ENCODE results near the gene GLCE.

Gene GLCE

DNA sequence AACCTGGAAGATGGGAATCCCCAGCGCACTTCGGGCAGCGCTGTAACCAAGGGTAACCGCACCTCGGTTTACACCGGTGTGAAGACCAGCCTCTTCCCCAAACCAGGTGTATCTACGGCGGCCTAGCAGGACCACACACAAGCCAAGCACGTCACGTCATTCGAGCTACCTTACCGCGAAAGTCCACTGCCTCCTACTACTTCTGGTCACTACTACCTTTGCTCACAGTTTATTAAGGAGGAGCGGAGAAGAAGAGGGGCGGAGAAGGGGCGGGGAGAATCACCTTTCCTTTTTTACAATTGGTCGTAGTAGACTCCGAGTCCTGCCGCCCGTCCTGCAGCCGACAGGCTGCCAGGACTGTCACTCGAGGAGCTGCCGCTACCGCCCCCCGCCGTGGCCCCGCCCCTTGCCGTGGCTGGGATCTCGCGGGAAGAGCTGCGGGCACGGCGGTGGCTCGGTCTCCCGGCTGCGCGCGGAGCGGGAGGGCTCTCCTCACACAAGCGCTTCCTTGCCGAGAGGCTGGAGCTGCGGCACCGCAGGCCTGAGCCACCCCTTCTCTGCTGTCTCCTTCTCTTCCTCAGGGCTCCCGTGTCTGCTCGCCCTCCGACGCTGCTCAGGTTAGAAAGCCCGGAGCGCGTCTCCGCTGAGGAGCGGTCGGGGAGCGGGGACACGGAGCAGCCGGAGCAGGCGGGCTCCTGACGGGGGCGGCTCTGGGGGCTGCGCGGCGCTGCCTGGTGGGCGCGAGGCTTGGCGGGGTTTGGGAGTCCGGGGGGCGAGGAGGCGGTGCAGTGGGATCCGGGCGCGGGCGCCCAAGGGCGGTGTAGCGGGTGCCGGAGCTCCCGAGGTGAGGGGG lies at the start of gene GLCE:
Gene GLCE, plus strand, starts transcription at position 495 of the 853 bp plus-strand sequence. CDS start 95,172 bp downstream, outside the sequence.
- peak; percentile 80 to 88 for DNase-seq (ENCODE audit: extremely low read depth in 1 of 2, low read depth in 1 of 2)

GRCh38 chr15:69114331-69114928 lies 46.0 kb upstream of the GLCE start:
- no peak for DNase-seq (ENCODE audit: extremely low read depth in 1 of 2, low read depth in 1 of 2)

DNA sequence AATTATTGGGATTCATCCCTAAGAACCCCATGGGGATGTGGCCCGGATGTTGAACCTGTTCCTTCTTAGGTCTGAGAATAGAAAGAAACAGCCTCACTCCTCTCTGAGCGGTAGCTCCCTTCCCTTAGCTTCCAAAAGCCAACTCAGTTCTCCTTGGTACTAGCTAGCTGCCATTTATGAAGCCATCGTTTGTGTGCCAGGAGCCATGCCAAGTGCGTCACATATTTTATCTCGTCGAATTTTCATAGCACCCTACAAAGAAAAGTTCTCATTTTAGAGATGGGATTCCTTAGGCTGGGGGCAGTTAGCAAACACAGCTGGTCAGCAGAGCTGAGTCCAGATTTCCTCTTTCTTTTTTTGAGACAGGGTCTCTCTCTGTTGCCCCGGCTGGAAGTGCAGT lies 45.4 kb upstream of the GLCE start:
- DNase-seq (ENCODE audit: extremely low read depth in 1 of 2, low read depth in 1 of 2) = no peak

DNA sequence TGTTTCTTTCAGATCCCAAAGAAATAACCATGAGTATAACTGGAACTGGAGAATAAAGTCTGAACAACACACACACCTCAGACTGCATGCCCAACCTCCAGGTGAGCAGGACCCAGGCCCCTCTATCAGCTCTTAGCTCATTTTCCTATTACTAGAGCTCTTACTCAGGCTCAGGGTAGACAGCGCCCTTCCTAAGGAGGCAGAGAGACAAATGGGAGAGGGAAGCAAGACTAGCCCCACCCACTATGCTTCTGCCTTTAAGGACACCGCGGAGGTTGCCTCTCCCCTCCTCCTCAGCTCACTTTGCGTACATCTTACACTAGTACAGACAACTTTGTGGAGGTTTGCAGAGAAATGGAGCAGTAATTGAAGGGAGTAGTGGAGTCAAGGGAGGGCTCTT lies 44.0 kb upstream of the GLCE start:
- DNase-seq (ENCODE audit: extremely low read depth in 1 of 2, low read depth in 1 of 2) = no peak

DNA sequence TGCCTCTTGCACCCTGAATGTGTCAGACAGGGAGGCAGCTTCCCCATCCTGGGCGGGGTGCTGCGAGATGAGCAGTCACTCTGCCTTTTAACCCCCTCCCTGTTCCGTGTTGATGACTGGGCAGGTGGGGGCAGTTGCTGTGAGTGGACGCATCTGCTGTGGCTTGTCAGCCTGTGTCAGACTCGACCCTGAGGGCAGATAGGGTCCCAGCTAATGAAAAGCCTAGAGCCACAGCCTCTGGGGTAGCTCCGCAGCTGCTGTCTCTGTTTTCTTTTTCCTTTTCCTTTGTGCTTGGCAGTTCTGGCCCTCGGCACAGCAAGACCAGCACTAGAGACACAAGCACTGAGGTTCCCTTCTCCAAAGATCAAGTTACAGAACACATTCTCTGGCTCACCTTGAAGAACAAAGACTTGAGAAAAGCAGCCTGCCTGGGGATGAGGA lies 43.0 kb upstream of the GLCE start:
- DNase-seq (ENCODE audit: extremely low read depth in 1 of 2, low read depth in 1 of 2) = no peak

- DNase-seq (ENCODE audit: extremely low read depth in 1 of 2, low read depth in 1 of 2) = no peak
These were observed 42.3 kb upstream of the GLCE start for GRCh38 chr15:69118089-69118488.

GRCh38 chr15:69119001-69119400 lies 41.4 kb upstream of the GLCE start:
- DNase-seq (ENCODE audit: extremely low read depth in 1 of 2, low read depth in 1 of 2) = no peak

DNA sequence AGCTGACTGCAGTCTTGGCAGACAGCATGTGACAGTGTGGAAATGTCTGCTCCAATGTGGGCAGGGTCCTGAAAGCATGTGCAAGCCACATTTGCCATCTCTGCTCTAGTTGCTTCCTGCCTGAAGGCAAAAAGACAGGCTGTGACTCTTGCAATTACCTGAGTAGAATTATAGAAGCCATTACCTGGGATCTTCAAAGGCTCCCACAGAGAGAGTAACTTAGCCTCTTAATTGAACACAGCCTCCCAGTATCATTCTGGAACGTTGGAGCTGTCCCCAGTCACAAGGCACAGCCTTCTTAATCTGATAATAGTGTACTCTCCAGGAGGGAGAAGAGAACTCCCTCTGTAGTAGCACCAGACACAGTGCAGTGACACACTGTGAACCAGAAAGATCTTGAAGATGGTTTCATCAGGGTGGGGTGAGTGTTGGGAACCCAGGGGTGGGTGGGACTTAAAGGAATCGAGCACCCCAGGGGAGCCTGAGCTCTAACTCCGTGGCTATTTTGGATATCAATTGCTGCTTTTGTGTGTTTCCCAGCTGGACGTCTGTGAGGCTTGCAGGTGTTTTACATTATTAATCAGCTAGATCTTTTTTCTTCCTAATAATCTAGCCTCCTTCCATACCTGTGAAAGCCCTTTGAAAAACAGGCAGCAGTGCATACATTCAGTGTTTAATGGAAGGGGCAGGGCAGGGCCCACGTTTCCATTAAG lies 40.6 kb upstream of the GLCE start:
- DNase-seq (ENCODE audit: extremely low read depth in 1 of 2, low read depth in 1 of 2) = no peak

DNA sequence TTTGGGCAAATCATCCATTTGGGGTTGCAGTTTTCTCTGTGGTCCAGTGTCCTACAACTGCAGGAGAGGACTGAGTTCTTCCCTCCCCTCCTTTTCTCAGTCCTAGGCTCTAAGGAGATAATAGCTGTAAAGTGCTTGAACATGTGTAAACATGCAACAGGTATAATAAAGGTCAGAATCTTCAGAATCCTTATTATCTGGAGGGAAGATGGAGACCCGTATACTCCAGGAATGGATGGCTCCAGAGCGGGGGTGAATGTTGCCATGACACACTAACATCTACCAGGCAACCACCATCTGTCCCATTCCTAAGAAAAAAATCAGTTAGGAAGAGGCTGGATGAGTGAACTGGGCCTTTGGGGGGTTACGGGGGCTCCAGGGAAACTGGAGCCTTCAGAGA lies 39.7 kb upstream of the GLCE start:
- no peak for DNase-seq (ENCODE audit: extremely low read depth in 1 of 2, low read depth in 1 of 2)

DNA sequence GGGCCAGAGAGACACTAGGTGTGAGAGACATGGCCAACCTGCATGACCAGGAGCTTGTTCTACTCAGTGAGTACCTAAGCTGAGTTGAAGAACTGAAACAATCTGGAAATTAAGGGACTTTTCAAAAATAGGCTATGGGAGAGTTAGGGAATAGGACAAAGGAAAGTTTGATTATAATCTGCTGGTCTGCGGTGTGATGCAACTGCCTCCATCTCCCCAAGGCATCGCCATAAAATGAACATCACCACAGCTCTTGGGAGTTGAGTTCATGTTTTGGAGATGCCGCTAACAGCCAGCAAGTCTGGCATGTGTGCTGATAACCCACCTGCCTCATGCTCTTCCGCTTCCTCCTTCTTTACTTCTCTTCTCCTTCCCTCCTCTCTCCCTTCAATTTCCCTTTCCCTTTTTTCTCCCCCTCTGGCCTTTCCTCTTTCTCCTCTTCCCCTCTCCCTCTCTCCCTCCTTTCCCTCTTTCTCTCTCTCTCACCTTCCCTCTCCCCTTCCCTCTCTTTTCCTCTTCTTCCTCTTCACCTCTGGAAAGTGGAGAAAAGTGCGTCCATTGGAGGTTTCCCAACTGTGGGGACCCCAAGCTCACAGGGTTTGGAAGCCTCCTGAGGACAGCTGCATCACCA lies 39.1 kb upstream of the GLCE start:
- DNase-seq (ENCODE audit: extremely low read depth in 1 of 2, low read depth in 1 of 2) = no peak

- DNase-seq (ENCODE audit: extremely low read depth in 1 of 2, low read depth in 1 of 2) = no peak
These were observed 35.2 kb upstream of the GLCE start for GRCh38 chr15:69125236-69125635.

DNA sequence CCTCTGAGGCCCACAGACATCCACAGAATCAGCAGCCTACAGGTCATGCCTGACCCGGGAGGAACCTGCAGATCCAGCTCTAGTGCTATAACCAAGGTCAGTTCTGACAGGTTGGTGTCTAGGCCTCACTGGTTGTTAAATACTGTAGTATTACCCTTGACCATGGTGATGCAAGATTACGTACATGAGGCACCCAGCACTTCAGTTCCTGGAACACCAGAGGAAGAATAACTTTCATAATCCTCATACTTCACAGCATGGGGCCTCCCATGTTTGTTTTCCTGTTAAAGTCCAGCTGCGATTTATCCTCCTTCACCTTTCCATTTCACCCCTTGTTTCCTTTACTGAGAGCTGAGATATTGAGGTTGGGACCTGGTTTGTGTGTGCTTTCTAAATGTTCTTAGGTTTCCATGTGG lies 34.4 kb upstream of the GLCE start:
- no peak for DNase-seq (ENCODE audit: extremely low read depth in 1 of 2, low read depth in 1 of 2)

- DNase-seq (ENCODE audit: extremely low read depth in 1 of 2, low read depth in 1 of 2) = no peak
These were observed 33.1 kb upstream of the GLCE start for GRCh38 chr15:69127306-69127705.

- no peak for DNase-seq (ENCODE audit: extremely low read depth in 1 of 2, low read depth in 1 of 2)
These were observed 31.6 kb upstream of the GLCE start for GRCh38 chr15:69128667-69129311.

- no peak for DNase-seq (ENCODE audit: extremely low read depth in 1 of 2, low read depth in 1 of 2)
These were observed 28.8 kb upstream of the GLCE start for GRCh38 chr15:69131362-69132220.

GRCh38 chr15:69132430-69132829 lies 28.0 kb upstream of the GLCE start:
- no peak for DNase-seq (ENCODE audit: extremely low read depth in 1 of 2, low read depth in 1 of 2)

GRCh38 chr15:69132977-69133861 lies 27.2 kb upstream of the GLCE start:
- no peak for DNase-seq (ENCODE audit: extremely low read depth in 1 of 2, low read depth in 1 of 2)

DNA sequence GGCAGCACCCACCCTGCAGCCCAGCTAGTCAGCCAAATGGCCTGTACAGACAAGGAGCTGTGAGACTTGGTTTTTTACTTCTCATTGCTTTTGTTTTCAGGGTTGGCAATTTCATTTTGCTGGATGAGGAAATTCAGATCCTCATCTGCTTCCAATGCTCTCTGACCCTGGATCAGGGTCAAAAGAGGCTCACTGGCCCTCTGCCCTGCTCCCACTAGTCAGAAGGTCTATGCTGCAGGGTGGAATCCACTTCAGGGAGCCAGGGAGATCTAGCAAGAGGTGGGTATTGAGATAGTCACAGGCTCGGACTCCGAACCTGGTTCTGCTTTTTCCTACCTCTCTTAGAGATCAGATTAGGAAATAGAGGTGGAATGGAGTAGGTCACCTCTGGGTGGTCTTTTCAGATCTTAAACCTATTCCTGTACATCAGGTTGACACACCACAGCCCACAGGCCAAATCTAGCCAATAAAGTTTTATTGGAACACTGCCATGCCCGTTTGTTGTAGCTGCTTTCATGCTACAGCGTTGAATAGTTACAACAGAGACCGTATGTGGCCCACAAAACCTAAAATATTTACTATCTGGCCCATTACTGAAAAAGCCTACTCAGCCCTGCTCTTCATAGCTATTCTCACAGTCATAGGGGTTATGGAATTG lies 26.4 kb upstream of the GLCE start:
- no peak for DNase-seq (ENCODE audit: extremely low read depth in 1 of 2, low read depth in 1 of 2)
